NOMO-1 treated with DMSO at 0.1 percent for 48 hours (cell line): ENCODE data around the gene ZEB1.

Experiments used
- DNase-seq: peaks from one replicate; lab custom pipeline; 2025; ENCODE audit not compliant: unreplicated experiment; lab: John Stamatoyannopoulos, UW

Gene ZEB1

GRCh38 chr10:31578951-31579350, 259.9 kb downstream of the ZEB1 start:
- no peak for DNase-seq
